GM21723 (cell line): ENCODE results near the gene RNASE4.
"Not testable (repeated sequence)": the region's sequence is repeated elsewhere in the genome, so short reads cannot be mapped to it uniquely, and the experiment has no call there.

Source experiments
- ATAC-seq: cut with Tn5 transposase; IDR thresholded peaks from one replicate; pipeline ENCODE4 v1.9.1; 2021; ENCODE audit warnings: mild to moderate bottlenecking, moderate library complexity; ENCODE audit not compliant: unreplicated experiment

The RNASE4 gene, protein sequence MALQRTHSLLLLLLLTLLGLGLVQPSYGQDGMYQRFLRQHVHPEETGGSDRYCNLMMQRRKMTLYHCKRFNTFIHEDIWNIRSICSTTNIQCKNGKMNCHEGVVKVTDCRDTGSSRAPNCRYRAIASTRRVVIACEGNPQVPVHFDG

DNA sequence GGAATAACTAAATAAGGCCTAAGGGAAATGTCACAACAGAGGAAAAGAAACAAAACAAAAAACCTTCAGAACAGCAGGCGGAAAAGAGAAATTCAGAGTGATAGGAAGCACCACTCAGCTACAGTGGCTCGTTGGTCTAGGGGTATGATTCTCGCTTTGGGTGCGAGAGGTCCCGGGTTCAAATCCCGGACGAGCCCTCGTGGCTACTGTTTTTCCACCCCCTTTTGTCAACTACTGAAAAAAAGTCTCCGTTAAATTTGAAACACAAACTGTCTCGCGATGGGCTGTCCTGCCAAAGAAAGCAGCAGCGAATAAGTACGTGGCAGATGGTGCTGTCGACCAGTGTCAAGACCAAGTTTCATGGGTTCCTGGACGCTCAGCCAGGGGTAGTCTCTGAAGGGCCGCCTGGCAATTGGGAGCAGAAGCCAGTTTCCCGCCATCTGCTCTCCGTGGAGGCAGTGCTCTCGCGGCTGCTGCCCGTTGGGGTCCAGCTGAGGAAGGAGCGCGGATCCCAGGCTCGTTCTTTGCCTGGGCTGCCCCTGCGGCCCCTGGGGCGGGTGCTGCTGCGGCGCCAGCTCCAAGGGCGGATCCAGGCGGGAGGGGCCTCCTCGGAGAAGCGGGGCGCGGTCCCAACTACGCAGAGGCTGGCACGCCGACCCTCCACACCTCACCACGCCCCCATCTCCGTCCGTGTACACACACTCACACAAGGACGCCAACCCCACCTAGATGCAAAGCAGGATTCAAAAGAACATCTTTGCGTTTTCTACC lies at the start of gene RNASE4:
Gene RNASE4, plus strand, starts transcription at position 670 of the 771 bp plus-strand sequence. CDS start 14,812 bp downstream, outside the sequence.
- peak; percentile 29 for ATAC-seq

DNA sequence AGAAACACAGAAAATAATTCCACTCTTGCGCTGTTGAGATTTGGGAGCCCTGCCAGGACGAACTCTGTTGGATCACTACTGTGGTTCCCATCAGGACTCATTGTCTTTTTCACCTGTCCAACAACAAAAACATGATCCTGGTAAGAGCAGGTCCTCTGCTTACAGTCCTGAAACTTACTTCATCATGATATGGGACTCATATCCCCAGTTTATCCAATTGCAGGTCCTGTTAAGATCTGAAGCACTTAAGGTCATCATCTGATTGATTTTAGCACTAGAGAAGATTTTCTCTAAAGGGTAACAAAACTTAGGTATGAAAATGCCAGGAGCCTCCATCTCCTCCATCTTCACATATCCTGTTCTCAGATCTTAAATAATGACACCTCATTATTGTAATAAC lies 42.8 kb upstream of the RNASE4 start, which contains the start of gene OR6S1:
Gene OR6S1, minus strand, starts transcription at position 101 of the 400 bp plus-strand sequence. Its CDS starts 0 bp downstream, at position 101.
- ATAC-seq, result no peak

DNA sequence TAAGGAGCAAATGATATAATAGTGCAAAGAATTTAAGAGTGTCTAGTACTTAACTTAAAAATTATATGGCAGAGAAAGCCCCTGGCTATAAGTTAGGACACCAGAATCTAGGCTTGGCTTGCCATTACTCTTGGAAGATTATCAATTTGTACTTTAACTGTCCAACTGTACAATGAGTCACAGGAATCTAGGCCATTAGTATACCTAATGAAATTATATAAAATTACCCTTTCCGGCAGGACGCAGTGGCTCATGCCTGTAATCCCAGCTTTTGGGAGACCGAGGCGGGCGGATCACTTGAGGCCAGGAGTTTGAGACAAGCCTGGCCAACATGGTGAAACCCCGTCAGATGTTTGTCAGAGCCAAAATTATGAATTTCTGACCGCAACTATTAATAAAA lies 42.2 kb upstream of the RNASE4 start:
- no peak for ATAC-seq

DNA sequence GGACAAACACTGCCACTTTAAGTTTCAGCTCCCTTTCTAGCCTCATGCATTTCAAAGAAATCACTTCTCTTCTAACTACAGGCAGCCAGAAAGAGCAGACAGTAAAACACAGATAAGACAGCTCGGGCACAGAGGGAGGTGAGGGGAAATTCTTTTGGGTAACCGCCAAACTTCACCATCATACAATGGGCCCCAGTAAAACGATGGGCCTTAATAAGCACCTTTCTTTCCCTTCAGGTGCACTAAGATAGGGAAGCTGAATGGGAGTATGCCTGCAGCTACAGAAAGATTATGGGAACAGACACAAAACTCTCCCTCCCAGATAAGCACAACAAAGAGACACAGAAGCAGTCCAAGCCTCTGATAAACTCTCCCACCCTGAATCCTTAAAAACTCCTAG lies 41.6 kb upstream of the RNASE4 start:
- not testable (repeated sequence) for ATAC-seq

DNA sequence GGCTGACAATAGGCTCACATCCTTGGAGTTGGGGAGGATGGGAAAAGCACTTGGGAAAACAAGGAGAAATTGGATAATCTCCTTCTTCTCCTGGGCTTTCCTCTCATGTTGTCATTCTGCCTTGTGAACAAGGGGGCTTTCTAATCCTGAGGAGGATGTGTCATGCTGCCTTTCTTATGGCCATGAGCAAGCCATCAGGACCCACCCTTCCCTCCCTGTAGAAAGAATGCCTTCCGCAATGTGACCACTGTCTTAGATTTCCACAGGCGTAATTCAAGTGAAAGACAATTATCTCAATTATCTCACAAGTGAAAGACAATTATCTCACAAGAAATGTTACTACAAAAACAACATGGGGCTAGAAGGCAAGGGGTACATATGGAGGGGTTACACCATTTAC lies 39.8 kb upstream of the RNASE4 start:
- no peak for ATAC-seq

DNA sequence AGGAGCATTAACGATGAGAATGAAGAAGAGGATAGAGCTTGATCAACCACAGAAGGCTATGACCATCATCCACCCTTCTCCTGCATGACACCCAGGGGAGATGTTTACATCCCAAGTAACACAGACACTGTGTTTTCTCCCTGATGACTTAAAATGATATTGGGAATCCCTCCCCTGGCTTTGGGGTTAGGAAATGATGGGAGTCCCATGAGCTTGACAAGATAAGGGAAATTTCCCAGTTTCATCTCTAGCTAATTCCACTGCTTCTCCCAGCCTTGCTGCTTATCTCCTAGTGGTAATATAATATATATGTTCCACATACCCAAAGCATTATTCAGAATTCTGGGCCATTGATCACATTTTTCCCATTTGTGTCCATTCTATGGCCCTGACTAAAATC lies 38.9 kb upstream of the RNASE4 start:
- no peak for ATAC-seq

DNA sequence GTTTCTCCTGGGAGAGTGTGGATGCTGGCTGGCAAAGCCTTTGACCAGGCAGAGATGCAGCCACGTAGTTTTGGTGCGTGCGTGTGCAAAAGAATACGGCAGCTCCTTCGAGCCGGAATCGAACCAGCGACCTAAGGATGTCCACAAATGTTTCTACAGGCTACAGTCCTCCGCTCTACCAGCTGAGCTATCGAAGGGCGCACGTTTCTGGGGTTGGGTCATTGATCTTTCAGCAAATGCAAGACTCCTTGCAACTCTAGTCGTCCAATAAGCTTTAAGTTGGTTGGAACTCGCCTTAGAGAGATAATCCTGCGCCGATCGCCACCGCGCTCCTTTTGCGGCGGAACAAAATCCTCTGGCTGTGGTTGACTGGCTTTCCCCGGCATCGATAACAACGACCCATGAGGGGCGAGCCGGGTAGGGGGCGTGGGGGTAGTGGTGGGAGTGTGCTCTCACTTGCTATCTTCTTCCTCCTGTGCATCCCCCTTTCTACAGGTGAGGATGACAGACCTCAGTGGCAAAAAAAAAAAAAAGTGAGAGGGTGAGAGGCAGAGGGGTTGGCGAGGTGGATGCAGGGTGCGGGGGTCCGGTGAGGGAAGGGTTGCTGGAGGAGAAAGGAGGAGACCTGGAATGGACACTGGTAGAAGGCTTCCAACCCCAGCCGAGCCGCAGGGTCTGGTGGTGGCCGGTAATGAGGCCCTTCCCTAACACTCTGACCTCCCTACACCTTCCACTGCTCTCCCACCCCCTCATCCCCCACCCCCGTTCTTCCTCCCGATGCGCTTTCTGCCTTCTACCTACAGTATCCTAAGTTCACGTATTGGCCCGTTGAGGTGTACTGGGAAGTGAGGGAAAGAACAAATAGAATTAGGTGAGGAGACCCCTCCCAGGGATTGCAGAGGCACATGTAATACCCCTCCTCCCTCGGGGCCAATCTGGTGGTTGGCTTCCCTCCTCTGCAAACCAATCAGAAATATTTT lies 31.1 kb upstream of the RNASE4 start:
- peak; percentile 79 for ATAC-seq

DNA sequence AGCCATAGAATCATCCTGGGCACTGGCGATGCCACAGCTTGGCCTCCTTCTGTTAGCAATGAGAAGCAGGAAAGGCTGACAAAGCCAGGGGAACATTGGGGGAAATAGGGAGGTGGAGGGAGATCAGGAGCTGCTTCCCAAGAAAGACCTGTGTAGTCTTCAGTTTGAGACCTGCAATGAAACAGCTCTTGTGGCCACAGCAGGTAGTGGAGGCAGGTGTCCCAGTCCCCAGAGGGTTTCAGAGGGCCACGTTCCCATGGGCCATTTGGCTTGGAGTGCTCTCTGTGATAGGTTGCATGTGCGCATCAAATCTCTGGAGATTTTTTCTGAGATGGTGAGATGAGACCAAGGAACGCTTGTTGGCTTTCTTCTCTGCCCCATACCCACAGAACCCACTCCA lies 28.5 kb upstream of the RNASE4 start:
- no peak for ATAC-seq

DNA sequence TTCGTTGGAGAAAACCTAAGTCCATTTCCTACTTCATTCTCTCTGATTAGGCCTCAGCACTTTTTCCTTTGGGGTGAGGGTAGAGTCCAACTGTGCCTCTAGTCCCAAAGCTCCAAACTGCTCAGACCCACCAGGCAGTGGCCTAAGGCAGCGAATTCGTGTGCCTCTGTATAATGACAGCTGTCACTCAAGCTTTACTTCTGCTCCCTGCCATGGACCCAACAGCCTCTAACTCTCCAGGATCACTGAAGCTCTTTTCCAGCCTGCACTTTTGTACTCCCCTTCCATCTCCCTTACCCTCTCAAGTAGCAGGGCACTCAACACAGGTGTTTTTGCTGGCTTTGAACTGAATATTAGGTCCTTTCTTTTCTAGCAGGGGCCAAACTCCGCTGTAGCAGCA lies 28.1 kb upstream of the RNASE4 start:
- ATAC-seq, result no peak

DNA sequence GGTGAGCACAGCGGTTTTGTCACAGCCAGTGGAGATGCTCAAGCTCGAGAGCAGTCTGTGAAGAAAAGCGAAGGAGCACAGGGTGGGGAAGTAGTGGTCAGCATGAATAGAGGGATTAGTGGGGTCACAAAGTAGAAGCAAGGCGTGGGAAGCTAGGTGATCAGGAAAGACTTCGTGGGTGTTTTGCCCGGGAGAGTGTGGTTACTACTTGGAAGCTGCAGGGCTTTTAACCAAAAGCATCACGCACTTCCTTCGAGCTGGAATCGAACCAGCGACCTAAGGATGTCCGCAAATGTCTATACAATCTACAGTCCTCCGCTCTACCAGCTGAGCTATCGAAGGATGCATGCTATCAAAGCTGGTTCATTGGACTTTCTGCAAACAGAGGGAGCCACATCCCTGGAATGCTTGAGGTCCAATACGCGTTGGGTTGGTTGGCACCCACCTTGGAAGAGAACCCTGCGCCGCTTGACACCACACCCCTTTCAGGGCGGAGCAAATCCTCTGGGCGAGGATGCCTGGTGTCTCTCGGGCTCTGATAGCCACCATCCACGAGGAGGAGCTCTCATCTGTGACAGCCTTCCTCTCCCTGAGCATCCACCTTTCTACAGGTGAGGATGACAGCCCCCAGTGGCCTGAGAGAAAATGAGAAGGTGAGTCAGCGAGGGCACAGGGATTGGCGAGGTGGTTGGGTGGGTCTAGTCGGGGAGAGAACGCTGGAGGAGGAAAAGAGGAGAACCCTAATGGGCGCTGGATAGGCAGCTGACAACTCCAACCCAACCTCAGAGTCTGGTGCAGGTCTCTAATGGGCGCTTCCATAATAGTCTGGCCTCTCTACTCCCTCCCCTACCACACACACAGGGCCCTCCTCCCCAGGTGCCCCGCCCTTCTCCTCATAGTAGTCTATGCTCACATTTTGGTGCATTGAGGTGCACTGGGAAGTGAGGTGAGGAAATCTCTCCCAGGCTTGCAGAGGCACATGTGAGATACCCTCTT lies 26.8 kb upstream of the RNASE4 start:
- no peak for ATAC-seq

DNA sequence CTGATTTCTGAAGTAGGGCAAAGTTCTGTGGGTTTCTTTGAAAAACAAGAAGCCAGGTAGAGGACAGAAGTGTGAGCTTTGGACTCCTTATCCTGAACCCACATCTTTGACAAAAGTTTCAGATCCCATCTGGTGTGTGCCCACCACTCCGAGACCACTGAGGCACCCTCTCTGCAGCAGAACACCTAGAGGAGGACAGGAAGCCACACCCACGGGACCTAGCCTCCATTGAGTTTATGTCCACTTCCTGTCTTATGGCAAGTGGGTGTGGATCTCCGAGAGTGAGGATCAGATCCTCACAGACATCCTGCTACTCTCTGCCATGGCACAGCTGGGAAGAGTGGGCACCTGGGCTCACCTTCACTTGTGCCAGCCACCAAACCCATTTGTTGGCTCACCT lies 26.1 kb upstream of the RNASE4 start:
- no peak for ATAC-seq

DNA sequence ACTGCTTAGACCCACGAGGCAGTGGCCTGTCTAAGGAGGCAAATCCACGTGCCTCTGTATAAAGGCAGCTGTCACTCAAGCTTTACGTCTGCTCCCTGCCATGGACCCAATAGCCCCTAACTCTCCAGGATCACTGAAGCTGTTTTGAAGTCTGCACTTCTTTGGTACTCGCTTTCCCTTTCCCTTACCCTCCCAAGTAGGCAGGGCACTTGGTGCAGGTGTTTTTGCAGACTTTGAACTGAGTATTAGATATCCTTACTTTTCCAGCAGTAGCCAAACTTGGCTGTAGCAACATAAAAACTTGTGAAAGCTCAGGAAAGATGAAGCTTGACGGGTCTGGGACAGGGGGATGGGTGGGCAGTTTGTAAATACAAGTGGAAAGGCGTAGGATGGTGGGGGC lies 25.0 kb upstream of the RNASE4 start:
- no peak for ATAC-seq

DNA sequence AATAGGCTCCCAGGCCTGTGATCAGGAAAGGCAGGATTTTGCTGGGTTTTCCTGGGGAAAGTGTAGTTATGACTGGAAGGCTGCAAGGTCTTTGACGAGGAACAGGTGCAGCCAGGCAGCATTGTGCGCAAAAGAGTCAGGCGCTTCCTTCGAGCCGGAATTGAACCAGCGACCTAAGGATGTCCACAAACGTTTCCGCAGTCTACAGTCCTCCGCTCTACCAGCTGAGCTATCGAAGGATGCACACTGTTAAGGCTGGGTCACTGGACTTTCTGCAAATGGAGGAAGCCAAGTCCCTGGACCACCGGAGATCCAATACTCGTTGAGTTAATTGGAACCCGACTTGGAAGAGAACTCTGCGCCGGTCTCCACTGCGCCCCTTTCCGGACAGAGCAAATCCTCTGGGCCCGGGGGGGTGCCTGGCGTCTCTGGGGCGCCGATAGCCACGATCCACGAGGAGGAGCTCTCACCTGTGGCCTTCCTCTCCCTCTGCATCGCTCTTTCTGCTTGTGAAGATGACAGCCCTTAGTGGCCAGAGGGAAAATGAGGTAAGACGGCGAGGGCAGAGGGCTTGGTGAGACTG lies 24.5 kb upstream of the RNASE4 start:
- no peak for ATAC-seq

DNA sequence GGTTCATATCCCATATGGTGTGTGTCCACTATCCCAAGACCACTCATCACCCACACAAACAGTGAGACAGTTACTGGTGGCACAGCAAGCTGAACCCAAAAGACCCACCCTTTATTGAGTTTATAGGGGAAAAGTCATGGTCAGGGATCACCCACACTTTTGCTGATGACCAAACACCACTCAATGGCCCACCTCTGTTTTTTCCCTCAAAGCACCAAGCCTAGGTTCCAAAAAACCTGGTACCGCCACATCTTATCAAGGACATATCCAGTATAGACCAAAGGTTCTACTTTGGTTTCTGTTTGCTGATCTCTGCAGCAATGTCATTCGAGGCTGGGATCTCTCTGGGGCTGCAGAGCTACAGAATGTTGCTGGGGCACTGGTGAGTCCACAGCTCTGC lies 23.2 kb upstream of the RNASE4 start:
- no peak for ATAC-seq

DNA sequence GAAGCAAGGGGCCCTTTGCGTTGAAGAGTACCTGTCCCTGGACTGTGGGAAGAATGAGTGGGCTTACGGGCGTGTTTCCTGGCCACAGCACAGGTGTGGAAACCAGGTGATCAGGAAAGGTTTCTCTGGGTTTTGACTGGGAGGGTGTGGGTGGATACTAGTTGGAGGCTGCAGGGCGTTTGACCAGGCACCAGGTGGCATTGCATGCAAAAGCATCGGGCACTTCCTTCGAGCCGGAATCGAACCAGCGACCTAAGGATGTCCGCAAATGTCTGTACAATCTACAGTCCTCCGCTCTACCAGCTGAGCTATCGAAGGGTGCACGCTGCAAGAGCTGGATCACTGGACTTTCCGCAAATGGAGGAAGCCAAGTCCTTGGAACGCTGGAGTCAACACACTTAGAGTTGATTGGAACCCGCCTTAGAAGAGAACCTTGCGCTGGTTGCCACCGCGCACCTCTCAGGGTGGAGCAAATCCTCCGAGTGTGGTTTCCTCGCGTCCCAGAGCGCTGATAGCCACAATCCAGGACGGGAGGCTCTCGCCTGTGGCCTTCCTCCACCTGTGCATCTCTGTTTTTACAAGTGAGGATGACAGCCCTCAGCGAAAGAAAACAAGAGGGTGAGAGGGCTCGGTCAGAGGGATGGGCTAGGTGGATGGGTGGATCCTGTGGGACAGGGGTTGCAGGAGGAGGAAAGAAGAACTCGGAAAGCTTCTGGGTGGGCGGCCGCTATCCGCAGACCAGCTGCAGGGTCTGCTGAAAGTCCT lies 21.2 kb upstream of the RNASE4 start:
- peak; percentile 73 for ATAC-seq

DNA sequence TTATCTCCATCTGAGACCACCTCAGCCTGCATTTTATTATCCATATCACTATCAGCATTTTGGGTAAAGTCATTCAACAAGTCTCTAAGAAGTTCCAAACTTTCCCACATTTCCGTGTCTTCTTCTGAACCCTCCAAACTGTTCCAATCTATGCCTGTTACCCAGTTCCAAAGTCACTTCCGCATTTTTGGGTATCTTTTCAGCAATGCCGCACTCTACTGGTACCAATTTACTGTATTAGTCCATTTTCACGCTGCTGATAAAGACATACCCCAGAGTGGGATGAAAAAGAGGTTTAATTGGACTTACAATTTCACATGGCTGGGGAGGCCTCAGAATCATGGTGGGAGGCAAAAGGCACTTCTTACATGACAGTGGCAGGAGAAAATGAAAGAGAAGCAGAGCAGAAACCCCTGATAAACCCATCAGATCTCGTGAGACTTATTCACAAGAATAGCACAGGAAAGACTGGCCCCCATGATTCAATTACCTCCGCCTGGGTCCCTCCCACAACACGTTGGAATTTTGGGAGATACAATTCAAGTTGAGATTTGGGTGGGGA lies 17.9 kb upstream of the RNASE4 start:
- ATAC-seq, result not testable (repeated sequence)

DNA sequence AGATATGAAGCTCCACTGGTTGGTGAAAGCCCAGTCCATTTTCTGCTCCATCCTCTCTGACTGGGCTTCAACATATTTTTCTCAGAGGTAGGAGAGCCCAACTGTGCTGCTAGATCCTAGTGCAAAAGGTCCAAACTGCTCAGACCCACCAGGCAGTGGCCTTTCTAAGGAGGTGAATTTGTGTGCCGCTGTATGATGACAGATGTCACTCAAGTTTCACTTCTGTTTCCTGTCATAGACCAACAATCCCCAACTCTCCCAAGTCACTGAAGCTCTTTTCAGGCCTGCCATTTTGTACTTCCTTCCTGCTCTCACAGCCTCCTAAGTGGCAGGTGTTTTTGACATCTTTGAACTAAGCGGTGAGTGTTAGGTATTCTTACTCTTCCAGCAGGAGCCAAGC lies 16.4 kb upstream of the RNASE4 start:
- peak; percentile 84 for ATAC-seq

DNA sequence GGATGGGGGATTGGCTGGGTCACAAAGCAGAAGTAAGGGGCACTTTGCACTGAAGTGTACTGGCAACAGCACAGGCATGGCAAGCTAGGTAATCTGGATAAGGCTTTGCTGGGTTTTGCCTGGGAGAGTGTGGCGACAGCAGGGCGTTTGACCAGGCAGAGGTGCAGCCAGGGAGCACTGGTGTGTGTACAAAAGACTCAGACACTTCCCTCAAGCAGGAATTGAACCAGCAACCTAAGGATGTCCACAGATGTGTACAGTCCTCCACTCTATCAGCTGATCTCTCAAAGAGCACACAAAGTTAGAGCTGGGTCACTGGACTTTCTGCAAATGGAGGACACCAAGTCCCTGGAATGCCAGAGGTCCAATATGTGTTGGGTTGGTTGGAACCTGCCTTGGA lies 15.4 kb upstream of the RNASE4 start:
- no peak for ATAC-seq
